ENCODE measurements around the gene RNF223. TPM values are rescaled to one million over a fixed set of nuclear protein-coding genes. Genes with fewer than 3 reads are reported as not detected.
A peak's percentile ranks its signal among the peaks of the same experiment; 100 is the strongest.
"Not testable (repeated sequence)": the region's sequence is repeated elsewhere in the genome, so short reads cannot be mapped to it uniquely, and the experiment has no call there.

RNF223 gene
- polyA plus RNA-seq, 1 donor (not counting 4 experiments of a cell fraction or from before 2014, with no cell fraction given), result 0.22 TPM

GRCh38 chr1:1080122-1080757 lies 6.1 kb upstream of the RNF223 start:
- Histone ChIP-seq H3K79me2 (ENCODE audit: control insufficient read depth, insufficient read depth, low read length) (no peaks in the 10 kb centered on the region), H3K9me3 (ENCODE audit: control insufficient read depth, low read depth, low read length) (no peaks in the 10 kb centered on the region), H3K9ac (ENCODE audit: control insufficient read depth, extremely low read depth, insufficient read depth, low read length) (peak overlapping the region; percentile 54), H3K4me3 (ENCODE audit: control insufficient read depth in 2 of 3, extremely low read depth in 1 of 3, insufficient read depth in 2 of 3, low read depth in 1 of 3, low read length in 3 of 3) (no peak overlapping the region), H4K20me1 (ENCODE audit: control insufficient read depth, extremely low read depth, insufficient read depth, low read length) (no peaks in the 10 kb centered on the region), H3K27me3 (ENCODE audit: control insufficient read depth, extremely low read depth, insufficient read depth, low read length) (peaks cover 3% of the 10 kb centered on the region), H3K4me2 (ENCODE audit: control insufficient read depth, extremely low read depth, insufficient read depth, low read depth, low read length) (peak overlapping the region; percentile 73), H3K4me1 (ENCODE audit: control insufficient read depth, extremely low read depth, insufficient read depth, low read length) (peaks cover 12% of the 10 kb centered on the region), H3K9me1 (ENCODE audit: control insufficient read depth, extremely low read depth, insufficient read depth, low read length) (no peaks in the 10 kb centered on the region), H3K36me3 (ENCODE audit: control insufficient read depth in 2 of 2, extremely low read depth in 1 of 2, insufficient read depth in 2 of 2, low read length in 2 of 2) (peaks cover 0 to 6% of the 10 kb centered on the region in 2 experiments), H2AFZ (ENCODE audit: control insufficient read depth, low read length) (no peak overlapping the region), H3K27ac (ENCODE audit: control insufficient read depth, insufficient read depth, low read length) (no peak overlapping the region)
- DNase-seq (ENCODE audit: low read depth, low spot score), result no peak
- FAIRE-seq, result no peak
- TF ChIP-seq, protein P1, sequence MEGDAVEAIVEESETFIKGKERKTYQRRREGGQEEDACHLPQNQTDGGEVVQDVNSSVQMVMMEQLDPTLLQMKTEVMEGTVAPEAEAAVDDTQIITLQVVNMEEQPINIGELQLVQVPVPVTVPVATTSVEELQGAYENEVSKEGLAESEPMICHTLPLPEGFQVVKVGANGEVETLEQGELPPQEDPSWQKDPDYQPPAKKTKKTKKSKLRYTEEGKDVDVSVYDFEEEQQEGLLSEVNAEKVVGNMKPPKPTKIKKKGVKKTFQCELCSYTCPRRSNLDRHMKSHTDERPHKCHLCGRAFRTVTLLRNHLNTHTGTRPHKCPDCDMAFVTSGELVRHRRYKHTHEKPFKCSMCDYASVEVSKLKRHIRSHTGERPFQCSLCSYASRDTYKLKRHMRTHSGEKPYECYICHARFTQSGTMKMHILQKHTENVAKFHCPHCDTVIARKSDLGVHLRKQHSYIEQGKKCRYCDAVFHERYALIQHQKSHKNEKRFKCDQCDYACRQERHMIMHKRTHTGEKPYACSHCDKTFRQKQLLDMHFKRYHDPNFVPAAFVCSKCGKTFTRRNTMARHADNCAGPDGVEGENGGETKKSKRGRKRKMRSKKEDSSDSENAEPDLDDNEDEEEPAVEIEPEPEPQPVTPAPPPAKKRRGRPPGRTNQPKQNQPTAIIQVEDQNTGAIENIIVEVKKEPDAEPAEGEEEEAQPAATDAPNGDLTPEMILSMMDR (optimal IDR thresholded peaks at IDR 0.05 in 1 of 3, IDR thresholded peaks at IDR 0.05 in 1 of 3, conservative IDR thresholded peaks at IDR 0.05 in 1 of 3; ENCODE audit: extremely low read depth in 1 of 3, insufficient read depth in 2 of 3, low read length in 3 of 3), result no peak
- TF ChIP-seq EZH2 (IDR thresholded peaks at IDR 0.05; ENCODE audit: low read length), result no peak
- dilution Hi-C loops (cut with MboI; ENCODE audit: extremely low pct_ligation_motif_present, low sequenced_read_pairs), result no loop called here

DNA sequence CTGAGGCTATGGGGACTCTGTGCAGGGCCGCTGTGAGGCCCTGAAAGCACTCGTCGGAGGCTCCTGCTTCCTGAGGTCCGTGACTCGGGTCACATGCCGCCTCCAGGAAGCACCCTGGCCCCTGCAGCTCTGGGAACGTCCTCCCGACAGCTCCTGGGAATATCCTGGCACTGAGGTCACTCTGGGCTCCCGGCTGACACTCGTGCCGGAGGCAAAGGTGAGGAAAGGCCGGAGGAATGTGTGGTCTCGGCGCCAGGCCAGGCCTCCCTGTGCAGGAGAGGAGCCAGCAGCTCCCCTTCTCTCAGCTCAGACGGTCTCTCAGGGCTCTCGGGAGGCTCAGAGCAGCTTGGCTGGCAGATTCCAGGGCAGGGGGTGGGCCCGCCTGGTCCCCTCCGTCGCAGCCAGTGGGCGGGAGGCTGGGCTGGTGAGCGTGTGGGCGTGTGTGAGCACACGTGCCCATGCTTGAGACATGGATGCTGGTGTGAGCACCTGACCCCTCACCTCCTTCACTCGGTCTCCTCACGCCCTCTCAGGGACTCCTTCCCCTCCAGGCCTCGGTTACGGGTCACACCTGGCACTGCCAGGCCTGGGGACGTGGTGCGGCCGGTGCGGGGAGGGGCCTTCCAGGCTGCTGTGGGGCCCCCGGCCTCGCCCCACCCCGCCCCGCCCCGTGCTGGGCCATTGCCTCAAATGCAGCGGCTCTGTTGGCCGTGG lies 5.5 kb upstream of the RNF223 start:
- DNase-seq (ENCODE audit: low read depth, low spot score), result peak; percentile 86
- peak overlapping the region; percentile 54 for H3K9ac ChIP-seq (ENCODE audit: control insufficient read depth, extremely low read depth, insufficient read depth, low read length)
- FAIRE-seq, result peak; percentile 87
- no peaks in the 10 kb centered on the region for H3K9me3 ChIP-seq (ENCODE audit: control insufficient read depth, low read depth, low read length)
- TF ChIP-seq EZH2 (IDR thresholded peaks at IDR 0.05; ENCODE audit: low read length), result no peak
- TF ChIP-seq, protein P1 (optimal IDR thresholded peaks at IDR 0.05 in 1 of 3, IDR thresholded peaks at IDR 0.05 in 1 of 3, conservative IDR thresholded peaks at IDR 0.05 in 1 of 3; ENCODE audit: extremely low read depth in 1 of 3, insufficient read depth in 2 of 3, low read length in 3 of 3), result no peak
- H3K4me2 ChIP-seq (ENCODE audit: control insufficient read depth, extremely low read depth, insufficient read depth, low read depth, low read length), result peak overlapping the region; percentile 73
- H3K4me3 ChIP-seq (ENCODE audit: control insufficient read depth in 2 of 3, extremely low read depth in 1 of 3, insufficient read depth in 2 of 3, low read depth in 1 of 3, low read length in 3 of 3), result peak overlapping the region in 2 of 3 experiments; percentile 5 to 51
- dilution Hi-C loops (cut with MboI; ENCODE audit: extremely low pct_ligation_motif_present, low sequenced_read_pairs), result no loop called here
- H3K36me3 ChIP-seq (ENCODE audit: control insufficient read depth in 2 of 2, extremely low read depth in 1 of 2, insufficient read depth in 2 of 2, low read length in 2 of 2), result peaks cover 0 to 6% of the 10 kb centered on the region in 2 experiments
- H3K4me1 ChIP-seq (ENCODE audit: control insufficient read depth, extremely low read depth, insufficient read depth, low read length), result peaks cover 12% of the 10 kb centered on the region
- no peaks in the 10 kb centered on the region for H4K20me1 ChIP-seq (ENCODE audit: control insufficient read depth, extremely low read depth, insufficient read depth, low read length)
- H3K9me1 ChIP-seq (ENCODE audit: control insufficient read depth, extremely low read depth, insufficient read depth, low read length), result no peaks in the 10 kb centered on the region
- H3K79me2 ChIP-seq (ENCODE audit: control insufficient read depth, insufficient read depth, low read length), result no peaks in the 10 kb centered on the region
- peak overlapping the region; percentile 36 for H3K27ac ChIP-seq (ENCODE audit: control insufficient read depth, insufficient read depth, low read length)
- peak overlapping the region; percentile 37 for H2AFZ ChIP-seq (ENCODE audit: control insufficient read depth, low read length)
- H3K27me3 ChIP-seq (ENCODE audit: control insufficient read depth, extremely low read depth, insufficient read depth, low read length), result peaks cover 9% of the 10 kb centered on the region

GRCh38 chr1:1077396-1077795 lies 3.3 kb upstream of the RNF223 start:
- dilution Hi-C loops (cut with MboI; ENCODE audit: extremely low pct_ligation_motif_present, low sequenced_read_pairs); DNase-seq (ENCODE audit: low read depth, low spot score); H3K9ac ChIP-seq (ENCODE audit: control insufficient read depth, extremely low read depth, insufficient read depth, low read length); H3K4me2 ChIP-seq (ENCODE audit: control insufficient read depth, extremely low read depth, insufficient read depth, low read depth, low read length); H3K4me3 ChIP-seq (ENCODE audit: control insufficient read depth in 2 of 3, extremely low read depth in 1 of 3, insufficient read depth in 2 of 3, low read depth in 1 of 3, low read length in 3 of 3); H3K27ac ChIP-seq (ENCODE audit: control insufficient read depth, insufficient read depth, low read length); H3K36me3 ChIP-seq (ENCODE audit: control insufficient read depth in 2 of 2, extremely low read depth in 1 of 2, insufficient read depth in 2 of 2, low read length in 2 of 2); H2AFZ ChIP-seq (ENCODE audit: control insufficient read depth, low read length); FAIRE-seq; H3K79me2 ChIP-seq (ENCODE audit: control insufficient read depth, insufficient read depth, low read length); H3K9me1 ChIP-seq (ENCODE audit: control insufficient read depth, extremely low read depth, insufficient read depth, low read length); H3K9me3 ChIP-seq (ENCODE audit: control insufficient read depth, low read depth, low read length); H4K20me1 ChIP-seq (ENCODE audit: control insufficient read depth, extremely low read depth, insufficient read depth, low read length): not testable (repeated sequence)
- peaks cover 27% of the 10 kb centered on the region for H3K4me1 ChIP-seq (ENCODE audit: control insufficient read depth, extremely low read depth, insufficient read depth, low read length)
- H3K27me3 ChIP-seq (ENCODE audit: control insufficient read depth, extremely low read depth, insufficient read depth, low read length), result peaks cover 10% of the 10 kb centered on the region
